GM18507 (cell line): ENCODE data around the gene LANCL2.
"Not testable (repeated sequence)": the region's sequence is repeated elsewhere in the genome, so short reads cannot be mapped to it uniquely, and the experiment has no call there.

Source experiments
- DNase-seq: peaks from one replicate; pipeline ENCODE4 v3.0.0; 2011; ENCODE audit warnings: low read depth; ENCODE audit not compliant: insufficient read length; ENCODE audit errors: extremely low spot score
- FAIRE-seq: peaks from 2 replicates; lab custom pipeline; 2011; peaks lifted over from hg19 to GRCh38; lab: Jason Lieb, UNC

Gene LANCL2

GRCh38 chr7:55396233-55396785, 31.2 kb downstream of the LANCL2 start:
- FAIRE-seq (no peak), DNase-seq (no peak)

- FAIRE-seq (no peak), DNase-seq (no peak)
These were observed 32.5 kb downstream of the LANCL2 start for GRCh38 chr7:55397617-55398016.

GRCh38 chr7:55400191-55400590, 35.1 kb downstream of the LANCL2 start:
- no peak for FAIRE-seq
- no peak for DNase-seq

- DNase-seq, FAIRE-seq: not testable (repeated sequence)
These were observed 37.4 kb downstream of the LANCL2 start for GRCh38 chr7:55402506-55402905.

- FAIRE-seq (no peak), DNase-seq (no peak)
These were observed 40.9 kb downstream of the LANCL2 start for GRCh38 chr7:55405856-55406541.

- peak; percentile 69 for FAIRE-seq
- no peak for DNase-seq
These were observed 44.5 kb downstream of the LANCL2 start for GRCh38 chr7:55409482-55410225.

- FAIRE-seq (no peak), DNase-seq (no peak)
These were observed 45.6 kb downstream of the LANCL2 start for GRCh38 chr7:55410667-55411239.

- FAIRE-seq (no peak), DNase-seq (no peak)
These were observed 46.7 kb downstream of the LANCL2 start for GRCh38 chr7:55411844-55412243.

GRCh38 chr7:55413442-55413841, 48.3 kb downstream of the LANCL2 start:
- DNase-seq (no peak), FAIRE-seq (no peak)

GRCh38 chr7:55415173-55415778, 50.1 kb downstream of the LANCL2 start:
- DNase-seq (peak; percentile 67), FAIRE-seq (peak; percentile 93)

- DNase-seq, FAIRE-seq: not testable (repeated sequence)
These were observed 52.3 kb downstream of the LANCL2 start for GRCh38 chr7:55417456-55417855.

GRCh38 chr7:55420530-55420929, 55.4 kb downstream of the LANCL2 start:
- no peak for FAIRE-seq
- DNase-seq, result no peak

GRCh38 chr7:55423277-55423711, 58.2 kb downstream of the LANCL2 start:
- FAIRE-seq, result no peak
- DNase-seq, result no peak

GRCh38 chr7:55423891-55424290, 58.8 kb downstream of the LANCL2 start:
- no peak for FAIRE-seq
- no peak for DNase-seq

GRCh38 chr7:55425141-55425752, 60.1 kb downstream of the LANCL2 start:
- DNase-seq, result no peak
- FAIRE-seq, result no peak

GRCh38 chr7:55426676-55427075, 61.5 kb downstream of the LANCL2 start:
- no peak for DNase-seq
- no peak for FAIRE-seq

- DNase-seq (no peak), FAIRE-seq (no peak)
These were observed 62.2 kb downstream of the LANCL2 start for GRCh38 chr7:55427342-55427741.

GRCh38 chr7:55427800-55428199, 62.7 kb downstream of the LANCL2 start:
- no peak for DNase-seq
- no peak for FAIRE-seq

- DNase-seq (no peak), FAIRE-seq (no peak)
These were observed 64.8 kb downstream of the LANCL2 start for GRCh38 chr7:55429835-55430499.
